ENCODE results near the gene HTR3B.

DNA sequence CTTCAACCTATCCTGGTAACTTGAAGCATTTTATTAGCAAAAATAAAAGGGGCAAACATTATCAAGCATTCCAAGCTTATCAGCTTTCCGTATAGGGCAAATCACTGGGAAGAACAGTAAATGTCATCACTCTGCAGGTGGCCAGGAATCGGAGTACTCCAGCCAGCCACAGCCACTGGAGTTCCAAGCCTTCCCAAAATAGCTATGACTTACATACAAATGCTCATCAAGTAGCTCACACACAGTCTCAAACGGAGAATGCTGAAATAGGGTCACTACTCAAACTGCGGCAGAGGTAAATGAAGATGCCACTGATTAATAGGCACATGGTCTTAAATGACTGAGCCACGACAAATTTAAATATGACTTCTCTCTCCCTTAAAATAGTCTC, 31.4 kb upstream of the HTR3B start:
- TF ChIP-seq, protein P1, sequence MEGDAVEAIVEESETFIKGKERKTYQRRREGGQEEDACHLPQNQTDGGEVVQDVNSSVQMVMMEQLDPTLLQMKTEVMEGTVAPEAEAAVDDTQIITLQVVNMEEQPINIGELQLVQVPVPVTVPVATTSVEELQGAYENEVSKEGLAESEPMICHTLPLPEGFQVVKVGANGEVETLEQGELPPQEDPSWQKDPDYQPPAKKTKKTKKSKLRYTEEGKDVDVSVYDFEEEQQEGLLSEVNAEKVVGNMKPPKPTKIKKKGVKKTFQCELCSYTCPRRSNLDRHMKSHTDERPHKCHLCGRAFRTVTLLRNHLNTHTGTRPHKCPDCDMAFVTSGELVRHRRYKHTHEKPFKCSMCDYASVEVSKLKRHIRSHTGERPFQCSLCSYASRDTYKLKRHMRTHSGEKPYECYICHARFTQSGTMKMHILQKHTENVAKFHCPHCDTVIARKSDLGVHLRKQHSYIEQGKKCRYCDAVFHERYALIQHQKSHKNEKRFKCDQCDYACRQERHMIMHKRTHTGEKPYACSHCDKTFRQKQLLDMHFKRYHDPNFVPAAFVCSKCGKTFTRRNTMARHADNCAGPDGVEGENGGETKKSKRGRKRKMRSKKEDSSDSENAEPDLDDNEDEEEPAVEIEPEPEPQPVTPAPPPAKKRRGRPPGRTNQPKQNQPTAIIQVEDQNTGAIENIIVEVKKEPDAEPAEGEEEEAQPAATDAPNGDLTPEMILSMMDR (IDR thresholded peaks at IDR 0.05; ENCODE audit: low read depth, low read length, poor library complexity, severe bottlenecking), result no peak
- TF ChIP-seq EZH2phosphoT487 (IDR thresholded peaks at IDR 0.05; ENCODE audit: borderline replicate concordance, low read length), result no peak

All from DOHH2 (cell line).